SHP77 (cell line): Measurements from ENCODE around the gene RGMB.
"Not testable (repeated sequence)": the region's sequence is repeated elsewhere in the genome, so short reads cannot be mapped to it uniquely, and the experiment has no call there.

Experiments
- DNase-seq, 2 experiments: peaks; one replicate each; lab custom pipeline; 2025; lab: John Stamatoyannopoulos, UW

Gene RGMB, protein sequence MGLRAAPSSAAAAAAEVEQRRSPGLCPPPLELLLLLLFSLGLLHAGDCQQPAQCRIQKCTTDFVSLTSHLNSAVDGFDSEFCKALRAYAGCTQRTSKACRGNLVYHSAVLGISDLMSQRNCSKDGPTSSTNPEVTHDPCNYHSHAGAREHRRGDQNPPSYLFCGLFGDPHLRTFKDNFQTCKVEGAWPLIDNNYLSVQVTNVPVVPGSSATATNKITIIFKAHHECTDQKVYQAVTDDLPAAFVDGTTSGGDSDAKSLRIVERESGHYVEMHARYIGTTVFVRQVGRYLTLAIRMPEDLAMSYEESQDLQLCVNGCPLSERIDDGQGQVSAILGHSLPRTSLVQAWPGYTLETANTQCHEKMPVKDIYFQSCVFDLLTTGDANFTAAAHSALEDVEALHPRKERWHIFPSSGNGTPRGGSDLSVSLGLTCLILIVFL

DNA sequence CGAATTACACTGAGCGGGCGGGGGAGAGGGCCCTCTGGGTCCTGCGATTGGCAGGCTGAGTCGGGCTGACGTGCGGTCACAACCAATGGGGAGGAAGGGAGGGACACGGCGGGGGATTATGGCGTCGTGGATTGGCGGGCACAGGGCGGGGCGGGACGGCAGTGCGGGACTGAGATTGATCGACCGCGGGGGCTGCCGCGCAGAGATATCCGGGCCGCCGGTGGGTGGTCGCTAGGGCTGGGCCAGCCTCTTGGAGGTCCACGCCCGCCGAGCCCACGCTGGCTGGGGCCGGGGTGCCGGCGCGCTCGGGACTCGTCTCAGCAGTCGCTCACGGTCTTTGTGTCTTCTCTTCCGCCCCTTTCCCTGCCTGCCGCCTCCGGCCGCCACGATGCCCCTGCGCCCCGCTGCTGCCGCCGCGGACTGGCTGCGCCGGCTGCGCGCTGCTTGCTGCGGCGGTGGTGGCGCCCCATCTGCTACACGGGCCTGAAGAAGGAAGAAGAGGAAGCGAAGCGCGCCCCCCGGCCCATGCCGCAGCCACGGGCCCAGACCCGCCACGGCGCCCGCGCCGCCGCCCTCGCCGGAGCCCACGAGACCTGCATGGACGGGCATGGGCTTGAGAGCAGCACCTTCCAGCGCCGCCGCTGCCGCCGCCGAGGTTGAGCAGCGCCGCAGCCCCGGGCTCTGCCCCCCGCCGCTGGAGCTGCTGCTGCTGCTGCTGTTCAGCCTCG lies at the start of gene RGMB:
Gene RGMB (plus strand): TSS at position 200 of the 728 bp plus-strand sequence. CDS start 408 bp downstream, at position 608.
- DNase-seq = peak; percentile 94 to 98

DNA sequence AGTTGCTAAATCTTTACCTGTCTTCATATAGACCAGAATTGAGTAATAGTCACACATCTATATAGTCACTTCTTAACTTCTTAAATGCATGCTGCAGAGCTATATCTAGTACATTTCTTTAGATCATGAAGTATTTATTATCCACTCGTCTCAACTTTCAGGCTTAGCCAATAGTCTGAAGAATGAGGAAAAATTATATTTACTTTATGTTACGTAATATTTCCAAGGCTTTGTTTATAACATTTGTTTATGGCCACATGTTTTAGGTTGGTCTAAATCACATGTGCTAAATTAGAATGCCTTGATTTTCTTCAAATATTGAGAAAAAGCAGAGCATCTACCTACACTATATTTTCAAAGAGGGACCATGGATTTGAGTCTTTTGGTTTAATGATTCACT lies 47.2 kb upstream of the RGMB start:
- no peak for DNase-seq

DNA sequence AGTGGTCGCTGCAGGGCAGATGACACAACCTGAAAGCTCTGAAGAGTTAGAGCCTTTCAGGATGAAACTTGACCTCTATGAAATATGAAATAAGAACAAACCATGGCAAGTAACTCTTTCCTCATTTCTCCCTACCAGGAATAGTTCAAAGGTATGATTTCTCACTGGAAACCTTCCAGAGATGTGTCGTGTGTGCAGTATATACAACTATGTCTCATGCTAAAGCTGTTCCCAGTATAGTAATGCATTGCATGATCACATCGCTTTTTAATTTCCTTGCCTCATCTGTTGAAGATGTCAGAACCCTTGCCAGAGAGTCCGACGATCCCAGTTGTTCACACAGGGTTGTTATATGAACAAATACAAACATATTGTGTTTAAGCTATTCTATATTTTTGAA lies 45.8 kb upstream of the RGMB start:
- DNase-seq = no peak

DNA sequence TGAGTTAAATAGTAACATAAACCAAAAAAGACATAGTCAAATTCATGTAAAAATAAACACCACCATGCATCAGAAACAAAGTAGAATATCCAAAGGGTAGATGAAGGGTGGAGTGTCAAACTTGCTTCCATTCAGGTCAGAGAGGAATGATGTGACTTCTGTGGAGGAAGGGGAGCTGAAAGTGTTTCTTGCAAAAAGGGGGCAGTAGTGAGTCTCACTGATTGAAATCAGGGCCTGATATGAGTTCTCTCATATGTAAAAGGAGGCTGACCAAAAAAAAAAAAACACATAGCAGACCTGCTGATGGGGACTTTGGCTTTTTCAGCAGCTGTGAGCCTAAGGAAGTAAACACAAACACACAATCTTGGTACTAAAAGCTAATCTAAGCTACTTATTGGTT lies 38.8 kb upstream of the RGMB start:
- DNase-seq = no peak

DNA sequence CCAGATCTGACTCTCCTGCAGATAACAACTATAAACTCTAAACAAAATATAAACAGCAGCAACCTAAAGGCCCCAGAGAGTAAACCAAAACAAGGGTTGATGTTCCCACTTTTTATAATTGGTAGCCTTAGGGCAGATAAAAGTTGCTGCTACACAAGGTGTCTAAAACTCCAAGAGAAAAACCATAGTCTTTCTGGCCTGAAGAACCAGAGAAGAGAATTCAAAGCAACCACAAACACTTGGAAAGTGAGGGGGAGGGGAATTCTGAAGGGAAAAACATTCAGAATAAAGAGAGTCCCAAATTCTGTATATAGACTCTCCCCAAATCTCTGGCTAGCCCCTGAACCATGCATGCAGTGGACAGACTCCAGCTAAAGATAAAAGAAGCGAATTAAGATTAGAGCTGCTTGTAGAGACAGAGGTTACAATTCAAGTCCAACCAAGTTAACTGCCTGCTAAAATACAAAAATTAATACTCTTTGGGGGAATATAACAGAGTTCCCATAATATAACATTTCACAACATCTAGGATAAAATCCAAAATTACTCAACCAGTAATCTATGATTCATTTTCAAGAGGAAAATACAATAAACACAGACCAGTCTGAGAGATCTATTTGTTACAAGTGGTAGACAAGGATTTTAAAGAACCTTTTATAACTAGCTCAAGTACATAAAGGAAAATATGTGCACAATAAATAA lies 37.5 kb upstream of the RGMB start:
- DNase-seq = no peak

DNA sequence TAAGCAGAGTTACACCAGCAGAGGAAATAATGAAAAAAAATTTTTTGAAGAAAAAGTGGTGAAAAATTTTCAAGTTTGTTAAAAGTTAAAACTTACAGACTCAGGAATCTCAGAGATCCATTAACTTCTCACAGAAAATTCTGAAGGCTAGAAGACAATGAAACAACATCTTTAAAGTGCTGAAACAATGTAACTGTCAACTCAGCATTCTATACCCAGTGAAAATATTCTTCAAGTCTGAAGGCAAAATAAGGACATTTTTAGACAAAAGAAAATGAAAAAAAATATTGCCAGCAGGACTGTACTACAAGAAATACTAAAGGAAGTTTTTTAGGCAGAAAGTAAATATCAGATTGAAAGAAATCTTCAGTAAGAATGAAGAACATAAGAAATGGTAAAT lies 36.7 kb upstream of the RGMB start:
- DNase-seq = no peak

DNA sequence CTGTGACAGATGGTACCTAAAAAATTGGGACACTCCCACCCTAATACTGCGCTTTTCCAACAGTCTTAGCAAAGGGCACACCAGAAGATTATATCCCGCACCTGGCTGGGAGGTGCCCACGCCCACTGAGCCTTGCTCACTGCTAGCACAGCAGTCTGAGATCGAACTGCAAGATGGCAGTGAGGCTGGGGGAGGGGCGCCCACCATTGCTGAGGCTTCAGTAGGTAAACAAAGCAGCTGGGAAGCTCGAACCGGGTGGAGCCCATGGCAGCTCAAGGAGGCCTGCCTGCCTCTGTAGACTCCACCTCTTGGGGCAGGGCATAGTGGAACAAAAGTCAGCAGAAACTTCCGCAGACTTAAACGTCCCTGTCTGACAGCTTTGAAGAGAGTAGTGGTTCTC lies 36.0 kb upstream of the RGMB start:
- DNase-seq = not testable (repeated sequence)

DNA sequence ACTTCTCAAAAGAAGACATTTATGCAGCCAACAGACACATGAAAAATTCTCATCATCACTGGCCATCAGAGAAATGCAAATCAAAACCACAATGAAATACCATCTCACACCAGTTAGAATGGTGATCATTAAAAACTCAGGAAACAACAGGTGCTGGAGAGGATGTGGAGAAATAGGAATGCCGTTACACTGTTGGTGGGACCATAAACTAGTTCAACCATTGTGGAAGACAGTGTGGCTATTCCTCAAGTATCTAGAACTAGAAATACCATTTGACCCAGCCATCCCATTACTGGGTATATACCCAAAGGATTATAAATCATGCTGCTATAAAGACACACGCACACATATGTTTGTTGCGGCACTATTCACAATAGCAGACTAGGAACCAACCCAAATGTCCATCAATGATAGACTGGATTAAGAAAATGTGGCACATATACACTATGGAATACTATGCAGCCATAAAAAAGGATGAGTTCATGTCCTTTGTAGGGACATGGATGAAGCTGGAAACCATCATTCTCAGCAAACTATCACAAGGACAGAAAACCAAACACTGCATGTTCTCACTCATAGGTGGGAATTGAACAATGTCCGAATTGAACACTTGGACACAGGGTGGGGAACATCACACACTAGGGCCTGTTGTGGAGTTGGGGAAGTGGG lies 34.8 kb upstream of the RGMB start:
- DNase-seq = not testable (repeated sequence)

DNA sequence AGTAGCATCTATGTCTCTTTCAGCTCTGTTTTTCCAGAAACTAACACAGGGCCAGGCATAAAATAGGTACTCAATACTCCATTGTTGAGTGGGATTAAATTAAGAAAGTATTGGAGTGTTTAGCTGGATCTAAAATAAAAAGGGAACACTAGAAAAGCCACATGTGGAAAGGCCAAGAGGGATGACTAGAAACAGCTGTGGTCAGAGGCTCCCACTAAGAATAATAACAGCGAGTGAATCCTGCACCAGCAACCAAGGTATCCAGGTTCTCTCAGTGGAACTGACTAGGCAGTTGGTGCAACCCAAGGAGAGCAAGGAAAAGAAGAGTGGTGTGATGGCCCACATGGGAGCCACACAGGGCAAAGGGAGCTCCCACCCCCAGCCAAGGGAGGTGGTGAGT lies 31.5 kb upstream of the RGMB start:
- DNase-seq = no peak

DNA sequence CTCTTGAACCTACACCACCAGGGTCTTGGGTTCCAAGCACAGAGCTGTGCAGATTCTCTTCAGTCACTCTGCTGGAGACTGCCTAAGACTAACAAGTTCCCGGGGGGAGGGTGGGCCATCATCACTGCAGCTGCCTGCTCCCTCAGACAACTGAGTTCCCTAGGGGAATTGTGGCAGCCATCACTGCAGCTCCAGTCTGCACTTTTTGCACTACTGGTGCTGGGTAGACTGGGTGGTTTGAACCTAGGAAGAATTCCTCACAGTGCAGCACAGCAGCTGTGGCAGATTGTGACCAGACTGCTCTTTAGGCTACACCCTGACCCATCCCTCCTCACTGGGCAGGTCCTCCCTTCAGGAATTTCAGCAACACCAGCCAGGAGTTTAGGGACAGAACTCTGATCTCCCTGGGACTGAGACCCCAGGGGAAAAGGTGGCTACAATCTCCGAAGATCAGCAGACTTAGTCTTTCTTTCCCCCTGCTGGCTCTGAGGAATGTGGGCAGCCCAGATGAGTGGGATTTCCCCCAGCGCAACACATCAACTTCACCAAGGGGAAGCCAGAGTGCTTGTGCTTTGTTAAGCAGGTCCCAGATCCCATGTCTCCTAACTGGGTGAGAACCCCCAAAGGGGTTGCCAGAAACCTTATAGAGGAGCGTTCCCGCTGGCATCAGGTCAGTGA lies 30.9 kb upstream of the RGMB start:
- DNase-seq = no peak

DNA sequence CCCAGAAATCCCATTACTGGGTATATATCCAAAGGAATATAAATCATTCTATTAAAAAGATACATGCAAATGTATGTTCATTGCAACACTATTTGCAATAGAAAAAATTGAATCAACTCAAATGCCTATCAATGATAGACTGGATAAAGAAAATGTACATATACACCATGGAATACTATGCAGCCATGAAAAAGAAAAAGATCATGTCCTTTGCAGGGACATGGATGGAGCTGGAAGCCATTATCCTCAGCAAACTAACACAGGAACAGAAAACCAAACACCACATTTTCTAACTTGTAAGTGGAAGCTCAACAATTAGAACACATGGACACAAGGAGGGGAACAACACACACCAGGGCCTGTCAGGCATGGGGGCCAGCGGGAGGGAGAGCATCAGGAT lies 25.2 kb upstream of the RGMB start:
- not testable (repeated sequence) for DNase-seq

DNA sequence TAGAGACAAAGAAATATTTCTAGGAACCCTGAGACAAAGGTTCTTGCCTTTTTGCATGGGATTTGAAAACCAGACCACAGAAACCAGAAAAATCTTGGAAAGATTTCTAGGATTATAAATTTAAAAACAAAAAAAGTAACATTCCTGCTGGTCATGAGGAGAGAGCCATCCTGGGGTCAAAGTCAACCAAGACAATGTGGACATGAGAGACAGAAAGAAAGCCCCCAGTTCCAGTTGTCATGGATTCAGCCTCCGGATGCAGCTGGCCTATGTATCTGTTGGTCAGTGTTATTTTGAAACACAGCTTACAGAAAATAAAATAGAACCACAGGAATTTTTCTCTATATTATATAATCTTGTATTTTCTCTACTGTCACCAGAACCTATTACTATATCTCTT lies 24.4 kb upstream of the RGMB start:
- no peak for DNase-seq

DNA sequence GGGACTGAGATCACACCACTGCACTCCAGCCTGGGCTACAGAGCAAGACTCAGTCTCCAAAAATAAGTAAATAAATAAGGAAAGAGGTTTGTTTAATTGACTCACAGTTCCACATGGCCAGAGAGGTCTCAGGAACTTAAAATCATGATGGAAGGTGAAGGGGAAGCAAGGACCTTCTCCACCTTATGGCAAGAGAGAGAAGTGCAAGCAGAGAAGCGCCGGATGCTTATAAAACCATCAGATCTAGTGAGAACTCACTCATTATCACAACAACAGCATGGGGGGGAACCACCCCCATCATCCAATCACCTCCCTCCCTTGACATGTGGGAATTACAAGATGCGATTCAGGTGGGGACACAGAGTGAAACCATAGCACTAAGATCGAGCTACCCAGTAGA lies 22.8 kb upstream of the RGMB start:
- DNase-seq = peak; percentile 10 to 15

DNA sequence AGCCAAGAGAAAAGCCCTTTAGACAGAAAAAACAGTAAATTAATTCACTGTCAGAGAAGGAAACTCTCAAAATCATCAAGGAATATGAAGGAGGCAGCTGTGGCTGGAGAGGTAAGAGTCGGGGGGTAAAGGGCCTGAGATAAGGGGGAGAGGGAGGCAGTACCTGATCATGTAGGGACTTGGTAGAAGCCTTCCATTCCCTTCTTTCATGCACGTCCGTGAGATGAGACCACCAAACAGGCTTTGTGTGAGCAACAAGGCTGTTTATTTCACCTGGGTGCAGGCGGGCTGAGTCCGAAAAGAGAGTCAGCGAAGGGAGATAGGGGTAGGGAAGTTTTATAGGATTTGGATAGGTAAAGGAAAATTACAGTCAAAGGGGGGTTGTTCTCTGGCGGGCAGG lies 21.1 kb upstream of the RGMB start:
- DNase-seq = not testable (repeated sequence)

DNA sequence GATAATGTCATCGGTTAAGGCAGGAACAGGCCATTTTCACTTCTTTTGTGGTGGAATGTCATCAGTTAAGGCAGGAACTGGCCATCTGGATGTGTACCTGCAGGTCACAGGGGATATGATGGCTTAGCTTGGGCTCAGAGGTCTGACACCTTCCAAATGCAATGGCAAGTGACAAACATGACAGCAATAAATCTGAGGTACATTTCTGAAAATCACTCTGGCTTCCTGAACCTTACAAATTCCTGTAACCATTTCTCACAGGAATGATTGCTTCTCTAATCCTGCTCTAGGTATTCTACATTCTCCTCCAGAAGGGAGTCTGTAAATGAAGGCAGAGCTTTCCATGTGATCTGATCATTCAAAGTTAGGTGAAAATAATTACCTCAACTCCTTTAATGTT lies 20.7 kb upstream of the RGMB start:
- DNase-seq = not testable (repeated sequence)

DNA sequence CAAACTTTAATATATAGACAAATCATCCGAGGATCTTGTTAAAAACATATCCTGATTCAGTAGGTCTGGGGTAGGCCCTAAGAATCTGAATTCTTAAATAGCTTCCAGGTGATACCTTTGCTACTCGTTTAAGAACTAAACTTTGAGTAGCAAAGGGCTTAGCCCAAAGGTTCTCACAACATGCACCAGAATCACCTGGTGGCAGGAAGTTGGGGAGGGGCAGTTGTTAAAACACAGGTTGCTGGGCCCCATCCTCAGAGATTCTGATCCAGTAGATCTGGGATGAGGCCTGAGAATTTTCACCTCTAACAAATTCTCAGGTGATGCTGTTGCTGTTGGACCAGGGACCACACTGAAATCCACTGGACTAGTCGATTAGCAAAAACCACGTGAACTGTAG lies 20.0 kb upstream of the RGMB start:
- DNase-seq = no peak

DNA sequence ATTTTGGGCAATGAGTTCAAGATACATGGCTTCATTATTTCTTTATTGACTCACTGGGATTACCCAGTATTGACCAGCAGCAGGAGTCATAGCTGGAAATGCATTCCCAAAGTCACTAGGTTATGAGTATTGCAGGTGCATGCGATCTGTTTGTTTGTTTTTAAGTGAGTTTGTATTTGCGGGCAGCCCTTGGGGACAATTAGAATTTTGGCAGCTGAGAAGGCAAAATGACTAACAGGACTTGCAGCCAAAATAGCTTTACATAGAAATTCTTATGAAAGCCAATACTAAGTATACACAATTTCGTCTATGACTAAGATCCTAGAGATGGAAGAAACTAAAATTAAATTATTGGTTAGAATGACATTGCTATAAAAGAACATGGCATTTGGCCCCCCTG lies 18.1 kb upstream of the RGMB start:
- no peak for DNase-seq

DNA sequence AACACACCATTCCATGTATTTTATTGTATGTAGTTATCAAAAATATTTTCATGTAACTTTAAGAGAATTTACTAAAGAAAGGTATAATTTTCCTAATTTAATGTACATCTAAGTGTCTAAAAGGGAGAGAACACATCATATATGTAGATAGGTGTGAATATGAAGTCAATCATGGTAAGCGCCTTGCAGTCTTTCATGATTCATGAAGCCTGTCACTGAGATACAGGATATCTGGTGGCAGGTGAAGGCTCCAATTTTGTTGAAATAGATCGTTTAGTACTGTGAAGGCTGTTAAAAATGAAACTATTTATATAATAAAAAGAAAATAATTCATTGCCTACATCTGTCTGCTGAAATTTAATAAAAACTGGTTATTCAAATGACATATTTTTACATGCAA lies 15.5 kb upstream of the RGMB start:
- no peak for DNase-seq

DNA sequence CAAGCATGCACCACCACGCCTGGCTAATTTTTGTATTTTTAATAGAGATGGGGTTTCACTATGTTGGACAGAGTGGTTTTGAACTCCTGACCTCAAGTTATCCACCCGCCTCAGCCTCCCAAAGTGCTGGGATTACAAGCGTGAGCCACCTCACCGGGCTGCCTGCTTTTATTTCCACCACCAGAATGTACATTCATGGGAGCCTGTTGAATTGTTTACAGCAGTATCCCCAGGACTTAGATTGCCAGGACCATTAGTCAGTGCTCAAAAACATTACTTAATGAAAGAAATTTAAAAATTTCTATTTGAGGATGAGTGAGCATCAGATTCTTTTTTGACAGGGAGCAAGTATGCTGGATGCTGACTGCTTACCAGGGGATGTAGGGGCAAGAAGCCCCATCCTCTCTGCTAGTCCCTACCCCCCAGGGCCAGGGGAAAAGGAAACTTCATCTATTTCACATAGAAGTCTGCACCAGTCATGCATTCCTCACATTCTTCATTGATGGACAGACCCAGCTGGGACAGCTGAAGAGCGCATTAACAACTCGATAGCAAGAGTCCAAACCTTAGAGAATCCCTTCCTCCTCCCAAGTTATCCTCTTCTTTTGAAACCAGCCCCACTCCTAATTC lies 10.3 kb upstream of the RGMB start:
- no peak for DNase-seq

DNA sequence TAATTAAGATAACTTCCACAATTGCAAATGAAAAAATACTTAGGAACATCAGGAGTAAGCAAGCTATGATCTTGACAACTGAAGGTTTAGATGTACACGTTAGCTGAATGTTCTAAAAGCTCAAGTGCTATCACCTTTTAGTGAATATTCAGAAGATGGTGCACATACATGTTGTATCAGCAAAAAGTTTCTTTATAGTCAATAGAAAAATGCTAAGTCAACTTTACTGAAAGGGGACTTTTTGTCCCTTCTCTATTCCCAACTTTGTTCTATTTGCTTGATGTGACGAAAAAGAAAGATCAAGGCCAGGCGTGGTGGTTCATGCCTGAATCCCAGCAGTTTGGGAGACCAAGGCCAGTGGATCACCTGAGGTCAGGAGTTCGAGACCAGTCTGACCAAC lies 7.6 kb upstream of the RGMB start:
- no peak for DNase-seq

DNA sequence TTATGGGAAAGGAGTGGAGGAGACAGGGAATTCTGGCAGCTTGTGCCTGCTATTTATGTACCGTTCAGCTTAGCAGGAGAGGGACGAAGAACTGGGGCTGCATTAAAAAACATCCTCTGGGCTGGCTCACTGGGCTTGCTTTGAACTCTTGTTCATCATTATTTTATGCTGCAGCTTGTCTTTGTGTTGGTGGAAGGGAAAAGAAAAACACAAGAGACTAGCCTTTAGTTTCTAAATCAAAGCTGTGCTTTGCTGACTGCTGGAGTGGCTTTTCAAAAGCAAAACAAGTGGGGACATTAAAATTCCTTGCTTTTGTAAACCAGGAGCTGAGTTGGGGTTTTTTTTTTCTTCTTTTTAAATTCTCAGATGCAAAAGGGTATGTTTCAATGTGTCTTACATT lies 5.9 kb upstream of the RGMB start:
- DNase-seq = no peak
